HG02759 (cell line): ENCODE measurements around the gene PSMA5.
"Not testable (repeated sequence)": the region's sequence is repeated elsewhere in the genome, so short reads cannot be mapped to it uniquely, and the experiment has no call there.

Source experiments
- ATAC-seq: cut with Tn5 transposase; IDR thresholded peaks from one replicate; pipeline ENCODE4 v1.9.1; 2021; ENCODE audit warnings: mild to moderate bottlenecking, moderate library complexity; ENCODE audit not compliant: unreplicated experiment

PSMA5 gene

GRCh38 chr1:109433322-109433721, 7.1 kb upstream of the PSMA5 start:
- no peak for ATAC-seq

- no peak for ATAC-seq
These were observed 6.1 kb upstream of the PSMA5 start for GRCh38 chr1:109432336-109432735.

DNA sequence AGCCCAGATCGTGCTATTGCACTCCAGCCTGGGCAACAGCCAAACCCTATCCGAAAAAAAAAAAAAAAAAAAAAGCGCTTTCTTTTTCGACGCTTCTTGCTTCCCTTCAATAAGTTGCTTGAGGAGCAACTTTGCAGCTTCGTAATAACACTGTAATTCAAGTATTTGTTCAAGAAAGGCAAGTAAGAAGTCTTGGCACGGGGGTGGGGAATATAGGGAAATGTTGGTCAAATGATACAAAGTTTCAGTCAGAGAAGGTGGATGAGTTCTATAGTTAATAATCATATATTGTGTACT, 871 bp upstream of the PSMA5 start:
- no peak for ATAC-seq

DNA sequence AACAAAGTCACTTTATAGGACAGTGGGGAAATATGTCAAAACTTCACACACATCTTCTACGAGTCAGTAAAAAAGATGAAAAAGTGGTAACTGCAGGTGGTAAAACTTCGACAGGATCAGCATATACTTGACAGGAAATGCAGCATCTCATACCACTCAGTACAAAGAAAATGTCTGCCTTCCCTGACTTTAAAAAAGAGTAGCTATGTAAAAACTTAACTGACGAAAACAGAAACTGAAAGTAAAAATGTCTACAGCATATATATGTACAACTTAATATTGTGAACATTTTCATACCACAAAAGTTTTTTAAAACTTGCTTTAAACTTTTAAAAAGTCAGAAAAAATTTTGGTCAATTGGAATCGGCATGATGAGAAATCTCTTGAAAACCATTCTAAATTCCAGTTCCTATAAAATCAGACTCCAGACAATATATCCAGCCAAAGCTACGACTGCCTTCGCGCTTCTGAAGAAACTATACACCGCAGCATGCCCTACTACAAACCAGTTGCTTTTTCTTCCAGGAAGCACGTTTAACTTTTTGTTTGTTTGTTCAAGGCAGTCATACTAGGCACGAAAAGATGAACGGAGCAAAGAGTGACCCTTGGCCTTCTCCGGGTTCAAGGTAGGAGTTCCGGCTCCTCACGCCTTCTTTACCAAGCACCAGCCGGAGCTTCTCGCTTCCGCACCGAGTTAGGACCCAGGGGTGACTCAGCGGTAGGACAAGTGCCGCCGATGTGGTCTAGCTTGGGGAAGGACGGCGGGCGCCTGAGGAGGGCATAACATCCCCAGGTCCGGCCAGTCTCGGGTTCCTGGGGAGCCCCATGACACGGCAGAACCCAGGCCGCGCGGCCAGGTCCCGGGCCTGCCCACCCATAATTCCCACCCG, 612 bp downstream of the PSMA5 start:
- ATAC-seq: peak; percentile 34

DNA sequence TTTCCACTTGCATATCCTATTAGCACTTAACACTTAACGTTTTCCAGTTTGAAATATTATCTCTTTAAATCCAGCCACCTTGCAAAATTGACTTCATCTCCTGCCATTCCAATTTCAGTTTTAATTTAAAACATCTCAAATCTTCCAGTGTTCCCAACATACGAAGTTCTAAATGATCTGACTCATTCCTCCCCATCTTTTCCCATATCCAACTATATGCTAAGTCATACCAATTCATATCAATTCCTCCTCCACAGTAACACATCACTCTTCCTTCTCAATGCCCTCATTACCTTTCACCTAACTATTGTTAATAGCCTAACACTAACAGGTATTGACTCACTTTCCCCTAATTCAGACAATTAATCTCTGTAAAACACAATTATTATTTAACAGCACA, 2.8 kb downstream of the PSMA5 start:
- ATAC-seq: no peak

GRCh38 chr1:109412551-109412950, 13.7 kb downstream of the PSMA5 start:
- ATAC-seq: no peak

DNA sequence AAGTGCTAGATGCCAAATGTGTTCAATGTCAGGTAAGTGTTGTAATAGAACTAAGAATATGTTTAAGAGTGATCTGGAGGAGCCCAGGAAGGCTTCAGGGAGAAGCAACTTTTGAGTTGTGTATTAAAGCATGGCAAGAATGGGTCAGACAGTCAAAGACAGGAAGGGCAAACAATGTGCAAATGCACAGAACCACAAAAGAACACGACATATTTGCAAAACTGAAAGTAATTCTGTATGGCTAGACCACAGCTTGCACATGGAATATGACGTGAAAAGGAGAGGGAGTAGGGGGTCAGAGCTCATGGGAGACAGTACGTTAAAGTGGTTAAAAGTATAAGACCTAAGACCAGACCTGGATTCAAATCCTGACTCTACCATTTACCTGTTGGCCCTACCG, 21.4 kb downstream of the PSMA5 start:
- ATAC-seq: no peak

- no peak for ATAC-seq
These were observed 24.2 kb downstream of the PSMA5 start for GRCh38 chr1:109402025-109402424.

DNA sequence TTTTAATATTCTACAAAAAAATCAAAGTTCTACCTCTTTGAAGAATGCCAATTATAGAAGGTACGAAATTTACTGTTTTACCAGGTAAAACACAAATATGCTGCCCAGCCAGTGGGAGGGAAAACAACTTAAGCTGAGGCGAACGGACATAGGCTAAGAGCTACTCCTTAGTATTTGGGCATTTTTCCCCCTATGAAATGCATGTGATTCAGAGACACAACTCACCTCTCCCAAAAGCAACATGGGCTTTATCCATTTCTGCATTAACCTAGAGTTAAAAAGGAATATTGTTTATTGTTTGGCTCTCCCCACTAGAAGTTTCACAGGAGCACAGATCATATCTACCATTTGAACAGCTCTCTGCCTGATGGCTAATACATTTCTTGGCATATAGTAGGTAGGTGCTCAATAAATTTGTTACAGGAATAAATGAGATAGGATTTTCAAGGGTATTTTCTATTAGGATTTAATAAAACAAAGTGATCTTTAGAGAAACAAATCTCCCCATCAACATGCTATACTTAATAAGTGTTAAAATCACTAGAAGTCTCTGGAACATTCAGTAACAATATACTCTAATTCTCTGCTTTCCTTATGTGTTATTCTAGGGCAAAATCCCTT, 26.1 kb downstream of the PSMA5 start:
- ATAC-seq: no peak

- ATAC-seq: no peak
These were observed 26.8 kb downstream of the PSMA5 start for GRCh38 chr1:109399326-109399957.

GRCh38 chr1:109398343-109399225, 27.7 kb downstream of the PSMA5 start:
- no peak for ATAC-seq

DNA sequence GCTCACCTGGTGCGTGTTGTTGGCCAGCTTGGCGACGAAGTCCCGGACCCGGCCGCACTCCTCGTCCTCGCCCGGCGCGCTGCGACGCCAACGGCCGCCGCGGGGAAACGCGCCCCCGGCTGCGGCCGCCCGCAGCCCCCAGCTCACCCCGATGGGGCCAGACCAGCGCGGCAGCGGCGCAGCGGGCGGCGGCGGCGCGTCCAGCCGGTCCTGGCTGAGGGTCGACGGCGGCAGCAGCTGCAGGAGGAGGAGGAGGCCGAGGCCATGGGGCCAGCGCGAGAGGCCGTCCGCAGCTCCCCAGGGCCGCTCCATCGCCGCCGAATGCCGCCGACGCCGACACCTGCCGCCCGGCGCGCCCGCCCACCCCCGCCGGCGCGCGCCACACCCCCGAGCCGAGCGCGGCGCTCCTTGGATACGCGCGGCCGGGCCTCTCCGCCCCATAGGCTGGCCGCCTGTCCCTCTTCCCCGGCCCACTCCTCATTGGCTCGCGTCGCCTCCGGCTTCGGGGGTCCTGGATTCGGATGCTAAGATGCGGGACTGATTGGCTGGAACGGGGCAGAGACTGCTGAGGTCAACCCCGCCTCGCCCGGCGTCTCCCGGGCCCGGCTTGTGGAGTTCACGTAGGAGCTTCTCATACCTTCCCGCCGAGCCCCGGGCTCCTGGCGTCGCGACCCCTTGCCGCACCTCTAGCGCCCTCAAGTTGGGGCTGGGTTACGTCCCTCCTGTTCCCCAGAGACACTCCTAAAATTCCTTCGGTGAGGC, 28.5 kb downstream of the PSMA5 start, which contains the start of gene SORT1:
TSS of gene SORT1 (minus strand) at position 338 of the 762 bp plus-strand sequence. CDS start at position 312, 26 bp downstream.
- peak; percentile 85 for ATAC-seq

DNA sequence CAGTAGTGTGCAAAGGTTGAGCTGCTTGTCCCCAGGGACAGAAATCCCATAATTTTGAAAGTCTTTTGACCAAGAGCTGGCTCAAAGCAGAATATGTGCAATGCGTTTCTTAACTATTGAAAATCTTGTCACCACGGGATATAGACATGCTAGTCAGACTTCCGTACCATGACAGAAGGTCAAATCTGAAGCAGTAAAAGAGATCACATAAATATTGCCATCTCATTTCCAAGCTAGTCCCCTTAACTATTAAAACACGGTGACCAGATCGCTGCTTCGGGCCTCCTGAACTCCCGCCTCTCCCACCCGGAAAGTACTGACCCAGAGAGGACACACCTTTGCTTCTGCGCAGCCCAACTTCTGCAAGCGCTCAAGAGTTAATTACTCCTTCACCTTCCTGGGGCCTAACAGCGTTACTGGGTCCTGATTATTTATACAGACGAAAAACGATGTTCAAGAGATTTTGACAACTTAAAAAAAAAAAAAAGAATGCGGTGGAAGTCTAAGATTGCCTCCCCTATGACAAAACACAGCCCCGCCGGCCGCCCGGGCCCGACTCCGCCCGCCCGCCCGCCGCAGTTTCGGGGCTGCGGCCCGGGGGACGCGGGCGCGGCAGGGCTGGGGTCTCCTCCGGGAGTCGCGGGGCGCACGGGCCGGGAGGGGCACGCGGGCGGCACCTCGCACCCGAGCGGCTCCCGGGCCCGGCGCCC, 29.2 kb downstream of the PSMA5 start:
- ATAC-seq: no peak

GRCh38 chr1:109396513-109396839, 29.8 kb downstream of the PSMA5 start:
- no peak for ATAC-seq

- ATAC-seq: no peak
These were observed 30.4 kb downstream of the PSMA5 start for GRCh38 chr1:109395602-109396512.

DNA sequence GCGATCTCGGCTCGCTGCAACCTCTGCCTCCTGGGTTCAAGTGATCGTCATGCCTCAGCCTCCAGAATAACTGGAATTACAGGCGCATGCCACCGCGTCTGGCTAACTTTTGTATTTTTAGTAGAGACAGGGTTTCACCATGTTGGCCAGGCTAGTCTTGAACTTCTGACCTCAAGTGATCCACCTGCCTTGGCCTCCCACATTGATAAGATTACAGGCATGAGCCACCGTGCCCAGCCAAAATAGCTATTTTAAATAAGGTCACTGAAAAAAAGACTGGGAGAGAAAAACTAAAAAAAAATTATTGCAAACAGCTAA, 31.0 kb downstream of the PSMA5 start:
- not testable (repeated sequence) for ATAC-seq

DNA sequence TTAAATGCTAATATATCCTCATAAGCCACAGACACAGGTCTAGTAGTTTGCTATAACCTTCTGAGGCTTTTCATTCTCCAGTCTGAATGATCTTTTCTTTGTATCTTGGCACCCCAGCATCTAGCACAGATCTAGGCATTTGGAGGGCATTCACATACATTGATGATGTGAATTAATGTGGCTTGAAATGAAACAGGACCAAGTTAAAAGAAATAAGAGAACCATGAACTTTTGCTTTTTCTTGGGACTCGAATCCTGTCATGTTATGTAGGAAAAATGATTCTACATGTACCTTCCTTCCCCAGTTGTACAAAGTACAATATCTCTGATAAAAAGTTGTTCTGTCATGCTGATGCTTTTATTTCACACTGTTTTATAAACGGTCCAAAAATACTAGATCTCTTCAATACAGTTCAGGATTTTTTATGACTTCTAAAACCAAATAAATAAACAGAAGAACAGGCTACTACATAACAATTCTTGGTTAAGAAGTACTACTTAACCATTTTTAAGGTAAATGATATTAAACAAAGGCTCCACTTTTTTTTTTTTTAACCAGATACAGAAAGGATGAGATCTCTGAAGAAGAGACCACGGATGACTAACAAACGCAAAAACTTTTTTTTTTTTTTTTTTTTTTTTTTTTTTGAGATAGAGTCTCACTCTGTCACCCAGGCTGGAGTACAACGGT, 31.5 kb downstream of the PSMA5 start:
- ATAC-seq: no peak

DNA sequence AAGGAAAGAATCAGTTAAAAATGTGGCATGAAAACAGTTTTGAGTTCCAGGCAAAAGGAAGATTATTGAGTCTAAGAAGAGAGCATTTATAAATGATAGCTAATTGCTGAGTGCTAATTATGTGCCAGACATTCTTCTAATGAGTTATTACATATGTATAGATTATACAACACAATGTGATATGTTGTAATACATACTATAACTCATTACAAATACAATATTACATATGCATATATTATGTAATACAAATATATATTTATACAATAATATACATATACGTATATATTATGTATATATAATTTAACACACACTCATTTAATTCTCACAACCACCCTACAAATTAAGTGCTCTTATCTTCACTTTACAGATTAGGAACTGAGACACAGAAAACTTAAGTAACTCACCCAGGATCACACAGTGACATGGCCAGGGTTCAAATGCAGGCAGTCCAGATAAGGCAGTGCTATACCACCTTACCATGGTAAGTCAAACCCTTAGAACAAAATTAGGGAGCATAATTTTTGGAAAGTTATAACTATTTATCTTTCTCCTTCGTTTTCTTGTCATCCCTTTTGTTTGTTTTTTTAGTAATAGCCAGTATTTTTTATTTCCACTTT, 32.5 kb downstream of the PSMA5 start:
- no peak for ATAC-seq
